Keratinocyte (primary cell): ENCODE results near the gene KCNJ3. TPM values are rescaled to one million over a fixed set of nuclear protein-coding genes. Genes with fewer than 3 reads are reported as not detected.

Experiments
- DNase-seq: peaks from one replicate; pipeline ENCODE4 v3.0.0-alpha.2; 2011; ENCODE audit warnings: low read depth, missing footprints, low spot score
- FAIRE-seq: peaks from 2 replicates; lab custom pipeline; 2011; peaks lifted over from hg19 to GRCh38; lab: Jason Lieb, UNC
- H2AFZ ChIP-seq: 2 replicates; pipeline ENCODE4 v1.6.0; 2012; ENCODE audit warnings: low read length, control low read depth, inconsistent platforms; ENCODE audit not compliant: control insufficient read depth
- H3K27ac ChIP-seq: 2 replicates; pipeline ENCODE4 v1.5.1; 2011; ENCODE audit warnings: low read length; ENCODE audit not compliant: control insufficient read depth, insufficient read depth
- H3K27me3 ChIP-seq: 3 replicates; pipeline ENCODE4 v1.6.0; 2011; ENCODE audit warnings: low read length; ENCODE audit not compliant: control insufficient read depth, insufficient read depth; ENCODE audit errors: extremely low read depth
- H3K36me3 ChIP-seq, 2 experiments: 2 replicates in 1 of 2; 3 replicates in 1 of 2; pipeline ENCODE4 v1.5.1; 2011; ENCODE audit warnings: low read length in 2 of 2, mild to moderate bottlenecking in 1 of 2; ENCODE audit not compliant: control insufficient read depth in 2 of 2, insufficient read depth in 2 of 2; ENCODE audit errors: extremely low read depth in 1 of 2
- H3K4me1 ChIP-seq: 3 replicates; pipeline ENCODE4 v1.5.1; 2011; ENCODE audit warnings: low read length; ENCODE audit not compliant: control insufficient read depth, insufficient read depth; ENCODE audit errors: extremely low read depth
- H3K4me2 ChIP-seq: 3 replicates; pipeline ENCODE4 v1.6.0; 2011; ENCODE audit warnings: low read depth, low read length; ENCODE audit not compliant: control insufficient read depth, insufficient read depth; ENCODE audit errors: extremely low read depth
- H3K4me3 ChIP-seq, 3 experiments: fragments of 200-600 bp in 1 of 3; sonication (generic) in 1 of 3; 2 replicates in 2 of 3; 3 replicates in 1 of 3; pipeline ENCODE4 v1.5.1; 2011 to 2016; ENCODE audit warnings: low read length in 3 of 3, mild to moderate bottlenecking in 3 of 3, control low read depth in 2 of 3, inconsistent platforms in 1 of 3, low read depth in 1 of 3, mixed read lengths in 1 of 3, mixed run types in 1 of 3, moderate library complexity in 1 of 3; ENCODE audit not compliant: control insufficient read depth in 2 of 3, insufficient read depth in 2 of 3; ENCODE audit errors: extremely low read depth in 1 of 3
- H3K79me2 ChIP-seq: 2 replicates; pipeline ENCODE4 v1.6.0; 2012; ENCODE audit warnings: low read length; ENCODE audit not compliant: control insufficient read depth, insufficient read depth
- H3K9ac ChIP-seq: 3 replicates; pipeline ENCODE4 v1.6.0; 2011; ENCODE audit warnings: low read length; ENCODE audit not compliant: control insufficient read depth, insufficient read depth; ENCODE audit errors: extremely low read depth
- H3K9me1 ChIP-seq: 3 replicates; pipeline ENCODE4 v1.6.0; 2011; ENCODE audit warnings: low read length; ENCODE audit not compliant: control insufficient read depth, insufficient read depth; ENCODE audit errors: extremely low read depth
- H3K9me3 ChIP-seq: 2 replicates; pipeline ENCODE4 v1.5.1; 2012; ENCODE audit warnings: low read depth, low read length; ENCODE audit not compliant: control insufficient read depth
- H4K20me1 ChIP-seq: 3 replicates; pipeline ENCODE4 v1.6.0; 2011; ENCODE audit warnings: low read length; ENCODE audit not compliant: control insufficient read depth, insufficient read depth; ENCODE audit errors: extremely low read depth
- CTCF ChIP-seq, 3 experiments: IDR thresholded peaks in 1 of 3; conservative IDR thresholded peaks in 1 of 3; optimal IDR thresholded peaks in 1 of 3; 2 replicates in 2 of 3; 3 replicates in 1 of 3; pipeline versions ENCODE3 to v1.5.1; 2011; ENCODE audit warnings: low read length in 3 of 3, mild to moderate bottlenecking in 3 of 3, moderate library complexity in 2 of 3, control low read depth in 1 of 3, inconsistent platforms in 1 of 3; ENCODE audit not compliant: insufficient read depth in 2 of 3; ENCODE audit errors: extremely low read depth in 1 of 3
- EZH2 ChIP-seq: IDR thresholded peaks from one replicate; pipeline ENCODE4 v1.6.1; 2012; ENCODE audit warnings: inconsistent platforms, mild to moderate bottlenecking, low read length, moderate library complexity
- dilution Hi-C: fragments of 300-500 bp; cut with MboI; formaldehyde crosslinking; loops from one replicate; pipeline ENCODE4 v1.7.0; 2020; ENCODE audit warnings: low sequenced_read_pairs; ENCODE audit not compliant: extremely low pct_ligation_motif_present
- polyA plus RNA-seq, 5 experiments: library from polyadenylated mRNA; depleted of rRNA in 3 of 5; stranded (reverse) in 3 of 5; stranded (forward) in 1 of 5; unstranded in 1 of 5; fragments of >200 nt; gene quantifications; 1 replicate in 1 of 5; 2 replicates in 3 of 5; 3 replicates in 1 of 5; pipeline versions ENCODE4 v1.2.1 to v1.2.3, GENCODE V29; 2011 to 2012; ENCODE audit warnings: missing spikeins in 2 of 5, low read depth in 1 of 5, low replicate concordance in 1 of 5

KCNJ3 gene
- polyA plus RNA-seq, 1 donor (not counting 4 experiments of a cell fraction or from before 2014, with no cell fraction given), result not detected

GRCh38 chr2:154794406-154794805 lies 95.9 kb downstream of the KCNJ3 start:
- Histone ChIP-seq H3K4me3 (no peak overlapping the region), H3K36me3 (no peaks in the 10 kb centered on the region), H4K20me1 (no peaks in the 10 kb centered on the region), H3K9ac (no peak overlapping the region), H3K9me1 (no peaks in the 10 kb centered on the region), H3K79me2 (no peaks in the 10 kb centered on the region), H2AFZ (no peak overlapping the region), H3K4me2 (no peak overlapping the region), H3K9me3 (no peaks in the 10 kb centered on the region), H3K27me3 (no peaks in the 10 kb centered on the region), H3K27ac (no peak overlapping the region), H3K4me1 (no peaks in the 10 kb centered on the region)
- dilution Hi-C loops, result no loop called here
- FAIRE-seq (no peak), DNase-seq (no peak)
- no peak for TF ChIP-seq CTCF (optimal IDR thresholded peaks at IDR 0.05 in 1 of 3, IDR thresholded peaks at IDR 0.05 in 1 of 3, conservative IDR thresholded peaks at IDR 0.05 in 1 of 3; ENCODE audit: extremely low read depth in 1 of 3, insufficient read depth in 2 of 3, low read length in 3 of 3)
- TF ChIP-seq EZH2, result no peak

GRCh38 chr2:154795651-154796050 lies 97.2 kb downstream of the KCNJ3 start:
- no peaks in the 10 kb centered on the region for H4K20me1 ChIP-seq
- dilution Hi-C loops, result no loop called here
- DNase-seq, result no peak
- no peak overlapping the region for H3K4me2 ChIP-seq
- no peak overlapping the region for H3K27ac ChIP-seq
- FAIRE-seq, result no peak
- no peak overlapping the region for H2AFZ ChIP-seq
- no peaks in the 10 kb centered on the region for H3K9me1 ChIP-seq
- TF ChIP-seq EZH2, result no peak
- no peak for TF ChIP-seq CTCF (optimal IDR thresholded peaks at IDR 0.05 in 1 of 3, IDR thresholded peaks at IDR 0.05 in 1 of 3, conservative IDR thresholded peaks at IDR 0.05 in 1 of 3; ENCODE audit: extremely low read depth in 1 of 3, insufficient read depth in 2 of 3, low read length in 3 of 3)
- no peak overlapping the region for H3K4me3 ChIP-seq
- H3K27me3 ChIP-seq, result no peaks in the 10 kb centered on the region
- H3K9ac ChIP-seq, result no peak overlapping the region
- no peaks in the 10 kb centered on the region for H3K79me2 ChIP-seq
- H3K36me3 ChIP-seq, result no peaks in the 10 kb centered on the region
- no peaks in the 10 kb centered on the region for H3K4me1 ChIP-seq
- no peaks in the 10 kb centered on the region for H3K9me3 ChIP-seq
